Endothelial cell (in vitro differentiated cells): ENCODE results near the gene ZNF566. TPM values are rescaled to one million over a fixed set of nuclear protein-coding genes. Genes with fewer than 3 reads are reported as not detected.

Experiments used
- DNase-seq: peaks from one replicate; pipeline ENCODE4 v3.0.0; 2021; ENCODE audit warnings: low spot score
- H3K27ac Mint-ChIP-seq: one replicate; pipeline ENCODE4 v1.8.0; 2021; ENCODE audit warnings: mixed read lengths, inconsistent platforms; ENCODE audit not compliant: unreplicated experiment
- H3K27me3 Mint-ChIP-seq: one replicate; pipeline ENCODE4 v1.8.0; 2021; ENCODE audit warnings: mild to moderate bottlenecking, moderate library complexity, mixed read lengths, inconsistent platforms; ENCODE audit not compliant: unreplicated experiment
- H3K36me3 Mint-ChIP-seq: one replicate; pipeline ENCODE4 v1.8.0; 2021; ENCODE audit warnings: mild to moderate bottlenecking, low read depth, mixed read lengths, inconsistent platforms; ENCODE audit not compliant: unreplicated experiment
- H3K4me1 Mint-ChIP-seq: one replicate; pipeline ENCODE4 v1.8.0; 2021; ENCODE audit warnings: mild to moderate bottlenecking, mixed read lengths, inconsistent platforms; ENCODE audit not compliant: unreplicated experiment
- H3K4me3 Mint-ChIP-seq: one replicate; pipeline ENCODE4 v1.8.0; 2021; ENCODE audit warnings: mild to moderate bottlenecking, mixed read lengths, inconsistent platforms; ENCODE audit not compliant: unreplicated experiment
- H3K9me3 Mint-ChIP-seq: one replicate; pipeline ENCODE4 v1.8.0; 2021; ENCODE audit warnings: mixed read lengths, inconsistent platforms; ENCODE audit not compliant: unreplicated experiment
- total RNA-seq: library from RNA; stranded (reverse); fragmentation: NEBNext Ultra II Directional; extraction: Animal tissue kit (Norgen Biotek cat#: 25700); gene quantifications from one replicate; pipeline ENCODE4 v1.2.1, GENCODE V29; 2021; ENCODE audit not compliant: unreplicated experiment
- TF ChIP-seq, protein P1 (sequence below): fragments of 200-600 bp; sonication (generic); IDR thresholded peaks from one replicate; pipeline ENCODE4 v1.5.0; 2021; ENCODE audit warnings: antibody characterized with exemption; ENCODE audit not compliant: unreplicated experiment

Gene ZNF566
- total RNA-seq, 1 donor from 2014 or later: 10.4 TPM

DNA sequence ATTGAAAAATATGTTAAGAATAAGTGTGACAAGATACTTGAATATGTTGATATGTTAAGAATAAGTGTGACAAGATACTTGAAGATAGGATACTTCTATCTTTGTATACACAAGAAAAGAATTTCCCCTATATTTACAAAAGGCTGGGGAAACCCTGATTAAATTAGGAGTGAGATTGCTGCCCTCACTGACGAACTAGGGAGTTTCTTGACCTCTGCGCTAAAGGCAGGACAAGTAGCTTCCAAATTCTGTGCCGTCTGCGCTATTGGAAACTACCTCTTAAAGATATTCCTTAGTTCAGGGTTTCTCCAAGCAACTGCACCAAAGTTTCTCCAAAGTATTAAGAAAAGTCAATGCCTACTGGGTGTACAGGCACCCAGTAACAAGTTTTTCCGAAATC is 38.0 kb upstream of the ZNF566 start:
- Mint-ChIP-seq H3K4me3 (peak overlapping the region; percentile 100), H3K27ac (peak overlapping the region; percentile 99), H3K27me3 (peaks cover 11% of the 10 kb centered on the region), H3K4me1 (peaks cover 18% of the 10 kb centered on the region), H3K36me3 (peaks cover 44% of the 10 kb centered on the region), H3K9me3 (peaks cover 5% of the 10 kb centered on the region)
- DNase-seq: no peak
- TF ChIP-seq, protein P1, sequence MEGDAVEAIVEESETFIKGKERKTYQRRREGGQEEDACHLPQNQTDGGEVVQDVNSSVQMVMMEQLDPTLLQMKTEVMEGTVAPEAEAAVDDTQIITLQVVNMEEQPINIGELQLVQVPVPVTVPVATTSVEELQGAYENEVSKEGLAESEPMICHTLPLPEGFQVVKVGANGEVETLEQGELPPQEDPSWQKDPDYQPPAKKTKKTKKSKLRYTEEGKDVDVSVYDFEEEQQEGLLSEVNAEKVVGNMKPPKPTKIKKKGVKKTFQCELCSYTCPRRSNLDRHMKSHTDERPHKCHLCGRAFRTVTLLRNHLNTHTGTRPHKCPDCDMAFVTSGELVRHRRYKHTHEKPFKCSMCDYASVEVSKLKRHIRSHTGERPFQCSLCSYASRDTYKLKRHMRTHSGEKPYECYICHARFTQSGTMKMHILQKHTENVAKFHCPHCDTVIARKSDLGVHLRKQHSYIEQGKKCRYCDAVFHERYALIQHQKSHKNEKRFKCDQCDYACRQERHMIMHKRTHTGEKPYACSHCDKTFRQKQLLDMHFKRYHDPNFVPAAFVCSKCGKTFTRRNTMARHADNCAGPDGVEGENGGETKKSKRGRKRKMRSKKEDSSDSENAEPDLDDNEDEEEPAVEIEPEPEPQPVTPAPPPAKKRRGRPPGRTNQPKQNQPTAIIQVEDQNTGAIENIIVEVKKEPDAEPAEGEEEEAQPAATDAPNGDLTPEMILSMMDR: no peak

DNA sequence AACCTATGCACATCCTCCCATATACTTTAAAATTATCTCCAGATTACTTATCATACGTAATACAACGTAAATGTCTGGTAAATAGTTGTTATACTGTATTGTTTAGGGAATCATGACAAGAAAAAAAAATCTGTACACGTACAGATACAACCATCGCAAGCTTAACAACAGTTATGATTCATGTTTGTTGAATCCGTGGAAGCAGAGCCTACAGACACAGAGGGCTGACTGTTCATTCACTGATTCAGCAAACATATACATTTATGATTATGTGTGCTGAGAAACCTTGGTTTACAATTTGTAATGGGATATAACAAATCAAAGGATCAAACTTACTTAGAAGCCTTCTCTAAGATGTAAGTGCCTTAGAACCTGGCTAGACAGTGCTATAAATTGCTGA is 37.2 kb upstream of the ZNF566 start:
- no peak overlapping the region for H3K27ac Mint-ChIP-seq
- H3K9me3 Mint-ChIP-seq: peaks cover 5% of the 10 kb centered on the region
- no peak for DNase-seq
- TF ChIP-seq, protein P1: no peak
- H3K36me3 Mint-ChIP-seq: peaks cover 44% of the 10 kb centered on the region
- peak overlapping the region; percentile 100 for H3K4me3 Mint-ChIP-seq
- H3K4me1 Mint-ChIP-seq: peaks cover 18% of the 10 kb centered on the region
- peaks cover 11% of the 10 kb centered on the region for H3K27me3 Mint-ChIP-seq

DNA sequence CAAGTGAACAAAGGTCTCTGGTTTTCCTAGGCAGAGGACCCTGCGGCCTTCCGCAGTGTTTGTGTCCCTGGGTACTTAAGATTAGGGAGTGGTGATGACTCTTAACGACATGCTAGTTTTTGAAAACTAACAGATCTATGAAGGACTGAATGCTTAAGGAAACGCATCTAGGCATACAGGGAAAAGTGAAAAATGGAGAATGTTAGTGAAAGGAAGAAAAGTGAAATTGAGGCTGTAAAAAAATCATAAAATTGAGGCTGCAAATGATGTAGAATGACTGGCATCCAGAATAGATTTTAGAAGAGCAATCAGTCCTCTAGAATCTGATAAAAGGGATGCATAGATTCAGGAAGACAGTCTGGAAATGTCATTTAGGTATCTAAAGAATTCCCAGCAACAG is 35.3 kb upstream of the ZNF566 start:
- peaks cover 9% of the 10 kb centered on the region for H3K9me3 Mint-ChIP-seq
- peaks cover 55% of the 10 kb centered on the region for H3K36me3 Mint-ChIP-seq
- H3K4me3 Mint-ChIP-seq: peak overlapping the region; percentile 66

GRCh38 chr19:36514012-36514612 is 24.8 kb upstream of the ZNF566 start:
- H3K9me3 Mint-ChIP-seq: peaks cover 47% of the 10 kb centered on the region
- H3K27me3 Mint-ChIP-seq: peaks cover 2% of the 10 kb centered on the region

More for the DNA sequence above, 35.3 kb upstream of the ZNF566 start:
- H3K4me1 Mint-ChIP-seq: peaks cover 18% of the 10 kb centered on the region
- no peak for DNase-seq
- TF ChIP-seq, protein P1: no peak
- peaks cover 11% of the 10 kb centered on the region for H3K27me3 Mint-ChIP-seq
- no peak overlapping the region for H3K27ac Mint-ChIP-seq

GRCh38 chr19:36508325-36508724 is 19.0 kb upstream of the ZNF566 start:
- H3K27ac Mint-ChIP-seq: no peak overlapping the region
- H3K27me3 Mint-ChIP-seq: peaks cover 5% of the 10 kb centered on the region
- H3K36me3 Mint-ChIP-seq: peaks cover 37% of the 10 kb centered on the region
- no peak for DNase-seq
- TF ChIP-seq, protein P1: no peak
- H3K4me3 Mint-ChIP-seq: no peak overlapping the region
- H3K9me3 Mint-ChIP-seq: peaks cover 11% of the 10 kb centered on the region
- no peaks in the 10 kb centered on the region for H3K4me1 Mint-ChIP-seq

More at GRCh38 chr19:36514012-36514612, 24.8 kb upstream of the ZNF566 start:
- Mint-ChIP-seq H3K4me1 (no peaks in the 10 kb centered on the region), H3K36me3 (peaks cover 85% of the 10 kb centered on the region), H3K4me3 (peak overlapping the region; percentile 66), H3K27ac (no peak overlapping the region)
- TF ChIP-seq, protein P1: no peak
- DNase-seq: no peak
